KMS-11 (cell line): Measurements from ENCODE around the gene AP2M1.

Experiments used
- H2AFZ ChIP-seq: fragments of 200-600 bp; sonication (generic); 2 replicates; pipeline ENCODE4 v1.6.1; 2016; ENCODE audit warnings: antibody characterized with exemption, mixed run types, low read depth
- H3K27ac ChIP-seq: fragments of 200-600 bp; sonication (generic); 2 replicates; pipeline ENCODE4 v1.6.1; 2016; ENCODE audit warnings: mild to moderate bottlenecking, mixed run types
- H3K27me3 ChIP-seq: fragments of 200-600 bp; sonication (generic); 2 replicates; pipeline ENCODE4 v1.6.1; 2017; ENCODE audit warnings: mild to moderate bottlenecking, low read depth, mixed run types, moderate library complexity; ENCODE audit not compliant: insufficient read depth
- H3K36me3 ChIP-seq: fragments of 200-600 bp; sonication (generic); 2 replicates; pipeline ENCODE4 v1.6.1; 2017; ENCODE audit warnings: mild to moderate bottlenecking, mixed run types; ENCODE audit not compliant: insufficient read depth
- H3K4me1 ChIP-seq: fragments of 200-600 bp; sonication (generic); 2 replicates; pipeline ENCODE4 v1.6.1; 2016; ENCODE audit warnings: mild to moderate bottlenecking, low read depth, mixed run types; ENCODE audit not compliant: poor library complexity, severe bottlenecking
- H3K4me2 ChIP-seq: fragments of 200-600 bp; sonication (generic); 2 replicates; pipeline ENCODE4 v1.7.0; 2016; ENCODE audit warnings: mild to moderate bottlenecking, mixed run types
- H3K4me3 ChIP-seq: fragments of 200-600 bp; sonication (generic); IDR thresholded peaks from 2 replicates; pipeline ENCODE4 v1.6.1; 2017; ENCODE audit warnings: low read depth, low read length, mixed read lengths; ENCODE audit not compliant: insufficient read depth
- H3K79me2 ChIP-seq: fragments of 200-600 bp; sonication (generic); 2 replicates; pipeline ENCODE4 v1.6.1; 2016; ENCODE audit warnings: low read depth, mixed run types; ENCODE audit not compliant: insufficient read depth
- H3K9ac ChIP-seq: fragments of 200-600 bp; sonication (generic); 2 replicates; pipeline ENCODE4 v1.6.1; 2016; ENCODE audit warnings: mild to moderate bottlenecking, mixed run types
- H4K20me1 ChIP-seq: fragments of 200-600 bp; sonication (generic); 2 replicates; pipeline ENCODE4 v1.6.1; 2016; ENCODE audit warnings: mild to moderate bottlenecking, mixed run types; ENCODE audit not compliant: insufficient read depth
- CTCF ChIP-seq: fragments of 200-600 bp; sonication (generic); conservative IDR thresholded peaks from 2 replicates; pipeline ENCODE4 v1.6.1; 2017; ENCODE audit warnings: low read depth, mild to moderate bottlenecking, antibody characterized with exemption, low read length, moderate library complexity, mixed read lengths

Gene AP2M1

GRCh38 chr3:184140436-184140835 is 34.2 kb upstream of the AP2M1 start:
- H2AFZ ChIP-seq, result no peak overlapping the region
- H3K4me3 ChIP-seq, result no peak overlapping the region
- no peaks in the 10 kb centered on the region for H3K27me3 ChIP-seq
- no peak for TF ChIP-seq CTCF
- H3K27ac ChIP-seq, result no peak overlapping the region
- no peak overlapping the region for H3K9ac ChIP-seq
- H3K4me2 ChIP-seq, result no peak overlapping the region
- H3K36me3 ChIP-seq, result peaks cover 14% of the 10 kb centered on the region; the same call in 1 of the 2 replicates
- no peaks in the 10 kb centered on the region for H4K20me1 ChIP-seq
- H3K79me2 ChIP-seq, result peaks cover 48% of the 10 kb centered on the region
- H3K4me1 ChIP-seq, result peaks cover 15% of the 10 kb centered on the region

GRCh38 chr3:184142199-184142598 is 32.5 kb upstream of the AP2M1 start:
- Histone ChIP-seq H3K4me1 (peaks cover 4% of the 10 kb centered on the region), H3K27me3 (no peaks in the 10 kb centered on the region), H3K79me2 (peaks cover 31% of the 10 kb centered on the region), H3K36me3 (peaks cover 14% of the 10 kb centered on the region; the same call in 1 of the 2 replicates), H3K4me2 (no peak overlapping the region), H3K4me3 (no peak overlapping the region), H3K27ac (no peak overlapping the region), H2AFZ (no peak overlapping the region), H3K9ac (no peak overlapping the region), H4K20me1 (no peaks in the 10 kb centered on the region)
- no peak for TF ChIP-seq CTCF

GRCh38 chr3:184143327-184143726 is 31.3 kb upstream of the AP2M1 start:
- Histone ChIP-seq H3K4me3 (no peak overlapping the region), H3K79me2 (peaks cover 19% of the 10 kb centered on the region; the same call in 1 of the 2 replicates), H3K4me1 (no peaks in the 10 kb centered on the region), H3K36me3 (peaks cover 14% of the 10 kb centered on the region; the same call in 1 of the 2 replicates), H3K27me3 (no peaks in the 10 kb centered on the region), H3K4me2 (no peak overlapping the region), H3K27ac (no peak overlapping the region), H4K20me1 (no peaks in the 10 kb centered on the region), H2AFZ (no peak overlapping the region), H3K9ac (no peak overlapping the region)
- no peak for TF ChIP-seq CTCF

- Histone ChIP-seq H3K4me2 (no peak overlapping the region), H4K20me1 (no peaks in the 10 kb centered on the region), H3K27ac (no peak overlapping the region), H3K4me1 (no peaks in the 10 kb centered on the region), H2AFZ (no peak overlapping the region), H3K9ac (no peak overlapping the region), H3K4me3 (no peak overlapping the region), H3K36me3 (peaks cover 14% of the 10 kb centered on the region; the same call in 1 of the 2 replicates), H3K79me2 (peaks cover 13% of the 10 kb centered on the region; the same call in 1 of the 2 replicates), H3K27me3 (no peaks in the 10 kb centered on the region)
- no peak for TF ChIP-seq CTCF
These were observed 30.1 kb upstream of the AP2M1 start for GRCh38 chr3:184144505-184144904.
